H9 (cell line): Measurements from ENCODE around the gene TP53TG5. TPM values are rescaled to one million over a fixed set of nuclear protein-coding genes. Genes with fewer than 3 reads are reported as not detected.

Experiments used
- DNase-seq: peaks from one replicate; pipeline ENCODE4 v3.0.0-alpha.2; 2017
- H2AFZ ChIP-seq: one replicate; pipeline ENCODE4 v1.6.1; 2013; ENCODE audit warnings: mild to moderate bottlenecking, low read length, control low read depth, moderate library complexity
- H2AK5ac ChIP-seq: 2 replicates; pipeline ENCODE4 v1.6.1; 2013; ENCODE audit warnings: low read length, control low read depth, mixed read lengths; ENCODE audit not compliant: insufficient read length
- H2BK120ac ChIP-seq: one replicate; pipeline ENCODE4 v1.6.1; 2013; ENCODE audit warnings: low read depth, mild to moderate bottlenecking, low read length, control low read depth, inconsistent platforms; ENCODE audit not compliant: poor library complexity, severe bottlenecking
- H2BK12ac ChIP-seq: 2 replicates; pipeline ENCODE4 v1.6.1; 2013; ENCODE audit warnings: low read length, control low read depth, mixed read lengths, low read depth; ENCODE audit not compliant: insufficient read length
- H2BK15ac ChIP-seq: 2 replicates; pipeline ENCODE4 v1.6.1; 2013; ENCODE audit warnings: low read depth, low read length, control low read depth
- H2BK20ac ChIP-seq: one replicate; pipeline ENCODE4 v1.6.1; 2013; ENCODE audit warnings: low read depth, mild to moderate bottlenecking, low read length, control low read depth, inconsistent platforms; ENCODE audit not compliant: poor library complexity, severe bottlenecking
- H2BK5ac ChIP-seq: 2 replicates; pipeline ENCODE4 v1.6.1; 2013; ENCODE audit warnings: low read length, control low read depth, mixed read lengths; ENCODE audit not compliant: insufficient read length
- H3K14ac ChIP-seq: 2 replicates; pipeline ENCODE4 v1.6.1; 2013; ENCODE audit warnings: low read length, control low read depth; ENCODE audit not compliant: insufficient read depth
- H3K18ac ChIP-seq: 2 replicates; pipeline ENCODE4 v1.6.1; 2013; ENCODE audit warnings: low read depth, mild to moderate bottlenecking, mixed read lengths, low read length, control low read depth; ENCODE audit not compliant: insufficient read length
- H3K23ac ChIP-seq: 2 replicates; pipeline ENCODE4 v1.6.1; 2013; ENCODE audit warnings: low read length, control low read depth, mixed read lengths, low read depth; ENCODE audit not compliant: insufficient read length
- H3K23me2 ChIP-seq: 2 replicates; pipeline ENCODE4 v1.6.1; 2013; ENCODE audit warnings: low read depth, mild to moderate bottlenecking, mixed read lengths, low read length, control low read depth; ENCODE audit not compliant: insufficient read length, poor library complexity, severe bottlenecking
- H3K27ac ChIP-seq: 2 replicates; pipeline ENCODE4 v1.5.1; 2013; ENCODE audit warnings: low read length, control low read depth, mixed read lengths, low read depth; ENCODE audit not compliant: insufficient read length
- H3K27me3 ChIP-seq: 2 replicates; pipeline ENCODE4 v1.6.1; 2013; ENCODE audit warnings: low read length, control low read depth, inconsistent platforms; ENCODE audit not compliant: insufficient read depth
- H3K4ac ChIP-seq: 2 replicates; pipeline ENCODE4 v1.6.1; 2013; ENCODE audit warnings: low read depth, mild to moderate bottlenecking, control low read depth, inconsistent platforms, low read length, moderate library complexity
- H3K4me1 ChIP-seq: 2 replicates; pipeline ENCODE4 v1.6.1; 2013; ENCODE audit warnings: low read length, control low read depth, inconsistent platforms; ENCODE audit not compliant: insufficient read depth
- H3K4me2 ChIP-seq: 2 replicates; pipeline ENCODE4 v1.6.1; 2013; ENCODE audit warnings: low read length, control low read depth, mixed read lengths; ENCODE audit not compliant: insufficient read length, insufficient read depth
- H3K56ac ChIP-seq: 2 replicates; pipeline ENCODE4 v1.6.1; 2013; ENCODE audit warnings: low read depth, mild to moderate bottlenecking, mixed read lengths, low read length, control low read depth; ENCODE audit not compliant: insufficient read length
- H3K79me1 ChIP-seq: 2 replicates; pipeline ENCODE4 v1.6.1; 2013; ENCODE audit warnings: low read depth, mild to moderate bottlenecking, moderate library complexity, low read length, control low read depth, inconsistent platforms; ENCODE audit not compliant: insufficient read depth, poor library complexity, severe bottlenecking
- H3K79me2 ChIP-seq: 2 replicates; pipeline ENCODE4 v1.6.1; 2013; ENCODE audit warnings: low read length, control low read depth, inconsistent platforms; ENCODE audit not compliant: insufficient read depth
- H3K9ac ChIP-seq: 2 replicates; pipeline ENCODE4 v1.6.1; 2013; ENCODE audit warnings: low read length, control low read depth, mixed read lengths; ENCODE audit not compliant: insufficient read length; ENCODE audit errors: extremely low read depth
- H3K9me3 ChIP-seq: one replicate; pipeline ENCODE4 v1.6.1; 2013; ENCODE audit warnings: low read depth, low read length, inconsistent platforms; ENCODE audit not compliant: control insufficient read depth
- H3T11ph ChIP-seq: one replicate; pipeline ENCODE4 v1.6.1; 2013; ENCODE audit warnings: mild to moderate bottlenecking, low read length, control low read depth, inconsistent platforms
- H4K20me1 ChIP-seq: one replicate; pipeline ENCODE4 v1.6.1; 2013; ENCODE audit not compliant: control insufficient read depth, insufficient read length, insufficient read depth
- H4K5ac ChIP-seq: 2 replicates; pipeline ENCODE4 v1.6.1; 2013; ENCODE audit warnings: low read depth, mild to moderate bottlenecking, mixed read lengths, low read length, control low read depth; ENCODE audit not compliant: insufficient read length
- H4K8ac ChIP-seq: replicated peaks from 2 replicates; pipeline ENCODE4 v1.6.1; 2013; ENCODE audit warnings: low read length, control low read depth, mixed read lengths, low read depth; ENCODE audit not compliant: insufficient read length
- H4K91ac ChIP-seq: 2 replicates; pipeline ENCODE4 v1.6.1; 2013; ENCODE audit warnings: low read depth, mild to moderate bottlenecking, moderate library complexity, mixed read lengths, low read length, control low read depth; ENCODE audit not compliant: insufficient read length
- H3K27ac Mint-ChIP-seq, 3 experiments: 2 replicates in 2 of 3; 3 replicates in 1 of 3; pipeline ENCODE4 v1.8.0; 2020 to 2021; ENCODE audit warnings: mixed read lengths in 3 of 3, mild to moderate bottlenecking in 1 of 3, moderate library complexity in 1 of 3
- H3K27me3 Mint-ChIP-seq: 2 replicates; pipeline ENCODE4 v1.8.0; 2021; ENCODE audit warnings: low read depth, mild to moderate bottlenecking, moderate library complexity, mixed read lengths
- H3K36me3 Mint-ChIP-seq, 3 experiments: 2 replicates in 2 of 3; 3 replicates in 1 of 3; pipeline ENCODE4 v1.8.0; 2020 to 2021; ENCODE audit warnings: low read depth in 3 of 3, mixed read lengths in 3 of 3; ENCODE audit not compliant: insufficient read depth in 1 of 3
- H3K4me1 Mint-ChIP-seq, 2 experiments: 2 replicates each; pipeline ENCODE4 v1.8.0; 2020; ENCODE audit warnings: mixed read lengths in 2 of 2
- H3K4me3 Mint-ChIP-seq, 2 experiments: 2 replicates in 1 of 2; 3 replicates in 1 of 2; pipeline ENCODE4 v1.8.0; 2020 to 2021; ENCODE audit warnings: mild to moderate bottlenecking in 2 of 2, mixed read lengths in 2 of 2, moderate library complexity in 1 of 2
- H3K9me3 Mint-ChIP-seq, 2 experiments: 2 replicates in 1 of 2; 3 replicates in 1 of 2; pipeline ENCODE4 v1.8.0; 2020; ENCODE audit warnings: mild to moderate bottlenecking in 2 of 2, mixed read lengths in 2 of 2, moderate library complexity in 1 of 2
- CTCF ChIP-seq: fragments of 200-600 bp; sonication (generic); conservative IDR thresholded peaks from 3 replicates; pipeline ENCODE4 v1.8.0; 2021; ENCODE audit warnings: antibody characterized with exemption, mild to moderate bottlenecking
- WGBS: extraction: QIAGEN DNeasy Blood & Tissue Kit; methylation state at CpG from one replicate; pipeline ENCODE4 v1.1.7; 2013; ENCODE audit warnings: missing lambda C conversion rate, low lambda C conversion rate, mixed read lengths; ENCODE audit not compliant: insufficient read length; ENCODE audit errors: extremely low coverage; 5-methylcytosine and 5-hydroxymethylcytosine counted together
- total RNA-seq: library from RNA; stranded (reverse); gene quantifications from 2 replicates; pipeline ENCODE4 v1.2.1, GENCODE V29; 2021

Gene TP53TG5
- total RNA-seq, 1 experiment from 2014 or later: not detected

GRCh38 chr20:45347297-45347935, 30.7 kb downstream of the TP53TG5 start:
- H3K23ac ChIP-seq: no peak overlapping the region
- no peak overlapping the region for H2BK12ac ChIP-seq
- Mint-ChIP-seq H3K36me3 (no peaks in the 10 kb centered on the region), H3K9me3 (no peaks in the 10 kb centered on the region), H3K4me3 (peak overlapping the region; percentile 82 to 90), H3K27ac (peak overlapping the region in 2 of 3 experiments; percentile 53 to 60; a peak in 2 of 7 replicates), H3K4me1 (peaks cover 52 to 55% of the 10 kb centered on the region in 2 experiments), H3K27me3 (peaks cover 4% of the 10 kb centered on the region; the same call in 1 of the 2 replicates)
- no peak for TF ChIP-seq CTCF
- H2AFZ ChIP-seq: no peak overlapping the region
- no peak overlapping the region for H3K14ac ChIP-seq
- H3K79me1 ChIP-seq: no peaks in the 10 kb centered on the region
- no peaks in the 10 kb centered on the region for H3K9me3 ChIP-seq
- no peak overlapping the region for H3K4ac ChIP-seq
- no peak overlapping the region for H3K27ac ChIP-seq
- H2BK15ac ChIP-seq: no peak overlapping the region
- no peaks in the 10 kb centered on the region for H4K20me1 ChIP-seq
- H2AK5ac ChIP-seq: no peak overlapping the region
- H3T11ph ChIP-seq: no peak overlapping the region
- no peaks in the 10 kb centered on the region for H3K27me3 ChIP-seq
- H4K8ac ChIP-seq: no peak overlapping the region
- no peak overlapping the region for H4K91ac ChIP-seq
- H3K56ac ChIP-seq: no peak overlapping the region
- H4K5ac ChIP-seq: no peak overlapping the region
- no peak overlapping the region for H2BK120ac ChIP-seq
- peak overlapping the region; percentile 95 for H3K4me2 ChIP-seq
- H2BK5ac ChIP-seq: no peak overlapping the region
- H3K79me2 ChIP-seq: peaks cover 3% of the 10 kb centered on the region; the same call in 1 of the 2 replicates
- H3K9ac ChIP-seq: peak overlapping the region; percentile 79
- no peak overlapping the region for H3K18ac ChIP-seq
- H3K4me1 ChIP-seq: peaks cover 28% of the 10 kb centered on the region; the same call in 1 of the 2 replicates
- no CpG with 5 or more reads among the region's 10 CpGs for WGBS
- H3K23me2 ChIP-seq: peaks cover 9% of the 10 kb centered on the region
- no peak overlapping the region for H2BK20ac ChIP-seq
- DNase-seq: no peak
